Stimulated activated CD8-positive, alpha-beta memory T cell treated with anti-CD3 and anti-CD28 coated beads, Interleukin-7, amount 100 ng/mL, for 1 hour (primary cell): ENCODE measurements around the gene EIPR1.

Experiments used
- DNase-seq, 2 donors: peaks; one replicate each; pipeline ENCODE4 v3.0.0-alpha.2; 2020; ENCODE audit warnings: low read depth in 2 of 2

The EIPR1 gene

DNA sequence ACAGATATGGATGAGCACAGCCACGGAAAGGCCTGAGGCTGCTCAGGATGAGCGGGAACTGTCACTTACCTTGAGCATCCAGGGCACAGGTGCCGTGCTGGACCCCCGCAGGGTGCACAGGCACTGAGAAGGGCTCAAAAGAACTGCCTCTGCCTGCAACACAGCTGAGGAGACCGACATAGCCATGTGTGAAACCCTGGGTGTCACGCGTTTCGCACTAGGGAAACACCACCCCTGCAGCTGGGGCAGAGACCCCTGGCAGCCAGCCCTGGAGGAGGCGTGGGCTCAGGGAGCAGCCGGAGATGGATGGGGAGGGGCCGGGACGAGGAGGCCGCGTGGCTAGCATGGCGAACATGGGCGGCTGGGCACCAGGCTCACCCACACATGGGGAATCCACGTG, 228.9 kb downstream of the EIPR1 start:
- no peak for DNase-seq

DNA sequence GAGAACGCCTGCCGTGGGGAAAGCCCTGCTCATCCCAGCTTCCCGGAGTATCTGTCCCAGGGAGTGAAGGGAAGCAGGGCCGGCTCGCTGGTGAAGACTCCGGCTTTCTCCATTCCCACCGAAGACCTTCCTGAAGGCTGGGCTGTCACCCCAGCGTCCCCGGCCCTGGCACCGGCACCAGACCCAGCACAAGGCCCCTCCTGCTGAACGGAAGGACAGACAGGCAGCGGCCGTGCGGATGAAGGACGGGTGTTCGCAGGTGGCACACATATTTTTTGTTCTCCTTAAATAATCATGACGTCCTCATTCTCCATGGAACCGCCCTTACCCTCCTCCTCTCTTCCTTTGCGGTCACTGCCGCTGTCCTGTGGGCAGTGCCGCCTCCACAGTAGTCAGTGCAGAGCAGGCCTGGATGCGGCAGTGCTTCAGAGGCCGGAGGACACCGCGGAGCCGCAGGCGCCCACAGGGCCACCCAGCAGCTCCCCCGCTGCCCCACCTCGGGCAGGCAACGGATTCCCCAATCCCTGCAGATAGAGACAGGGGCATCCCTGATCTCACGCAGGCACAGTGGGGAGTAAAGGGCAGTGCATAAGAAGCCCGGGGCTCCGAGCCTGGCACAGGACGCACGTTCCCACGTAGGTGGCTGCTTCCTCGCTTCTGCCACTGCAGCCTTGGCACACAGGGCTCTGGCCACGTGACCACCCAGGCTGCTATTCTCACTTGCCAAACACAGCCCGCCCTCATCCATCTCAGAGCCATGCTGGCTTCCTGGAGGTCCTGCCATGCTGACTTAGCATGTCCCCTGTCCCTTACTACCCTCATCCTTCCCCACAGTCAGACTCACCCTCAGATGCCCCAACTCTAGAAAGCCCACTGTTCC, 229.7 kb downstream of the EIPR1 start:
- DNase-seq: no peak

DNA sequence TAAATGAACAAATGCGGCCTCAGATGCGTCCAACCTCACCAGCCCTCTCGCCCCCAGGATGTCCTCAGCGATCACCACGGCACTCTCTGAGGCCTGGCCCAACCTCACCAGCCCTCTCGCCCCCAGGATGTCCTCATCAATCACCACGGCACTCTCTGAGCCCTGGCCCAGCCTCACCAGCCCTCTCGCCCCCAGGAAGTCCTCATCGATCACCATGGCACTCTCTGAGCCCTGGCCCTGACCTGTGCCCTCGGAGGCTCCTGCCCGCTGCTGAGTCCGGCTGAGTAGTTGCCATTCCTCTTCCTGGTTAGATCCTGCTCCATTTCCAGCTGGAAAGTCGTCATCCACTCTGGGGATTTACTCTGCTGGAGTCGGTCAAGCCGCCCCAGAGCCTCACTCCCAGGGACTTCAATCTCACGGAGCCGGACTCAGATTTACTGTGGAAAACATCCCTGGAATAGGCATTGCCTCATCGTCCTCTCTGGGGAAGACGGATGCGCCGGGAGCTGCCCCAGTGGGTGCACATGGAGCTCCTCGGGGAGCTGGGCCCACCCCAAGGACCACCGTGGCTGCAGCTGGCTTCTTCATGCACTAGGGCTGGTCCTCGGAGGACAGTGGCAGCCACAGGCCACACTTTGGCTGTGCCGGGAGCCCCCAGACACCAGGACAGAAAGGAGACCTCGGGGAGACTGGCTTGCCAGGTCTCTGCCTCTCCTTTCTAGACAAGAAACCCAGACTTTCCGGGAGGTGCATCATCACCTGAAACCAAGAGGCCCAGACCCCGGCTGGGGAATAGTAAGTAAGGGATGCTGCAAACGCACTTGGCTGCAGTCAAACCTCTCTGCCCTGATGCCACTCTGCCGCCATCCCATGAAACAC, 230.6 kb downstream of the EIPR1 start:
- no peak for DNase-seq

DNA sequence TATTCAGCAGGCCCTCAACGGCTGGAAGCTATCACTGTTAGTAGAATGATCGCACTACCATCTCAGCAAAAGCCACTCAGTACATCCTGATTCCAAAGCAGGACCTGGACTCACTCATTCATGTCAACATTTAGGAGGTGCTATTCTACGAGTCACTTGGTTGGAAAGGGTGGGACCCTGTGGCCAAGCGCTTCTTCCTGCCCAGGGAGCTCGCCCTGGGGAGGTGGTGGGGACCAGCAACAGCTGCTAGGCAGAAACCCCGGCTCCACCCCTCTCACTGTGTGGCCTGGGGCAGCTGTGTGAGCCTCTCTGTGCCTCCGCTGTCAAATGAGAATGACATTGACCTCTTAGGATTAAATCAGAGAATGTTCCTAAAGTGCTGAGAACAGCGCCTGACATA, 231.4 kb downstream of the EIPR1 start:
- DNase-seq: no peak

- no peak for DNase-seq
Observed at GRCh38 chr2:3145471-3146021, 232.1 kb downstream of the EIPR1 start.

DNA sequence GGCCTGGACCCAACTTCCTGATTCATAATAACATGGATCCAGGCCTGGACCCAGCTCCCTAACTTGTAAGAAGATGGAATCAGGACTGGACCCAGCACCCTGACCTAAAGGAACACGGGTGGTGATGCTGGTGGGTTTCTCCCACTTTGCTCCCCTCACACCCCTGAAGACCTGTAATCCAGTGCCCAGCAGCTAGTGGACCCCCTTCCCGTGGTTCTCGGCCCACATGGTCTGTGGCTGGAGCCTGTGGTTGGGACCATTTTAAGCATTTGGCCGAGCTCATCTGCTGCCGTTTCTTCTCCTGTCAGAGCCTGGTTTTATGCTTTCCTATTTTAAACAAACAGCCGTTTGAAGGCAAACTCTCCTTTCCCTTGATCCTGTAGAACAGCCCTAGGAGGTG, 232.8 kb downstream of the EIPR1 start:
- no peak for DNase-seq

DNA sequence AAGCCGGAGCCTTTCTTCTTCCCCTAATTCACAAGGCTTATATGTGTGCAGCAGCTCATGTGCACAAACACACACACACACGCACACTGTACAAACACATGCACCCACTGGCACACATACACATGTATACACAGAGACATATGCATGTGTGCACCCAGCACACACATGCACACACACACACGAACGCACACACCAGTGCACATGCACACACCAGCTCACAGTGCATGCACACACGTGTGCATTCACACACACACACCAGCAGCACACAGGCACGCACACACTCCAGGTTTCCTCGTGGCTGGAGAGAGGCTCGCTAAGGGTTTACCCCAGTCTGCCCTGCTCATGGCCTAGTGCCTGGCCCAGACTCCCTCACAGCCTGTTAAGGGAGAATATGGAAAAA, 234.0 kb downstream of the EIPR1 start:
- DNase-seq: no peak

DNA sequence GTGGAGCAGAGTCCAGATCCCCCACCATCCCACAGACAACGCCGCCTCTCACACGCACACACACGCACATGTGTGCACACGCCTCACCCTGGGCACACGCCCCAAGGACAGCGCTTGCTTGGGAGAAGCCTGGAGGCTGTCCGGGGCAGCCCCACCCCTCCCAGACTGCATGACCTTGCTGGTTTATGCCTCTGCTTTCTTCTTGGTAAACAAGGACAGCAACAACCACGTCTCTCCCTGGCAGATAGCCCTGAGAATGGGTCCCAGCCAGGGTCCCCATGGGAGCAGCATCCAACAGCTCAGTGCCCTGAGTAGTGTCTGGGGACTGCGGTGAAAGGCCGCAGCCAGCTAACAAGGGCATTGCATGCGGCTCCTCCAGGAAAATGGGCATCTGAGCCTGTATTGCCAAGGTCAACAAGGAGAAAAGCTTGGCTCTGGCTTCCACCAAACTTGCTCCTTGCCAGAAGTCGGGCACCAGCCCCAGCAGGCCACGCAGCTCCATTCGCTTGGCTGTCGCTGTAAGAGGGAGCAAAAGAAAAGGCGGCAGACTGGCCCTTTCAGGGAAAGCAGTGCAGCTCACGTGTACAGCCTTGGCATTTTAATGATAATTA, 234.6 kb downstream of the EIPR1 start:
- no peak for DNase-seq

GRCh38 chr2:3142210-3142609, 235.4 kb downstream of the EIPR1 start:
- no peak for DNase-seq

DNA sequence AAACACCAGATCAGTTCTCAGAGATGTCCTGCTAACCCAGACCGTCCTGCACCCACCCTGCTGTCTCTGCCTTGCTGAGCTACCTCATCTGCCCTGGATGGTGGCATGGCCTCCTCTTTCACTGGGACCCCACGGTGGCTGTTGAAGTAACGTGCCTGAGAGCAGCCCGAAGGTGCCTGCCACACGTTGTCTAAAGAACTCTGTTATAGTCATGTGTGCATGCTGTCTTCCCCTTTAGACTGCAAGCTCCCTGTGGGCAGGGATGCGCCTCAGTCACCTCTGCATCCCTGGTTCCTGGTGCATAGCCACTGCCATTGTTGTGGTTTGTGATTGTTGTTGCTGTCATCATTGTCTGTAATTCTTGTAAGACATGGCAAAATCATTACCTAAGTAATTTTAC, 235.9 kb downstream of the EIPR1 start:
- DNase-seq: no peak

DNA sequence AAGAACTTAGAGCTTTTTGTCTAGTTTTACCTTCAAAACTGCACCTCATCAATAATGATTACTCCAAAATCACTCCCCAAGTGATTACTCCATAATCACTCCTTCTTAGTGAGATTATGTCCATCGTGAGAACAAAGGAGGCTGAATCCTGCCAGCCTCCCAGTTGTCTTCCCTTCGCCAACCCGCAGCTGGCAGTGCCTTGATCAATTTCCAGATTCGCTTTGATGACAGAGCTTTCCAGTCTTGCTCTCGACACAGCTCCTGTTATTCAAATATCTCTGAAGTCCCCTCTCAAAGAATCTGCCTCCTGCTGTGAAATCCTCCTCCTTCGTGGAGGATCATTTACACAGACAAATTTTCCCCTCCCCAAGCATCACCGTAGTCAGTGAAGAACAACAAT, 237.7 kb downstream of the EIPR1 start:
- no peak for DNase-seq
